VCaP (cell line): ENCODE data around the gene VSTM2B.

ENCODE experiments used
- H3K27ac ChIP-seq: fragments of 450-650 bp; 2 replicates; pipeline ENCODE4 v1.5.1; 2017
- TF ChIP-seq, protein P1 (sequence below): fragments of 450-650 bp; conservative IDR thresholded peaks from 2 replicates; pipeline ENCODE4 v1.5.1; 2017; ENCODE audit warnings: mild to moderate bottlenecking, moderate library complexity

VSTM2B gene

DNA sequence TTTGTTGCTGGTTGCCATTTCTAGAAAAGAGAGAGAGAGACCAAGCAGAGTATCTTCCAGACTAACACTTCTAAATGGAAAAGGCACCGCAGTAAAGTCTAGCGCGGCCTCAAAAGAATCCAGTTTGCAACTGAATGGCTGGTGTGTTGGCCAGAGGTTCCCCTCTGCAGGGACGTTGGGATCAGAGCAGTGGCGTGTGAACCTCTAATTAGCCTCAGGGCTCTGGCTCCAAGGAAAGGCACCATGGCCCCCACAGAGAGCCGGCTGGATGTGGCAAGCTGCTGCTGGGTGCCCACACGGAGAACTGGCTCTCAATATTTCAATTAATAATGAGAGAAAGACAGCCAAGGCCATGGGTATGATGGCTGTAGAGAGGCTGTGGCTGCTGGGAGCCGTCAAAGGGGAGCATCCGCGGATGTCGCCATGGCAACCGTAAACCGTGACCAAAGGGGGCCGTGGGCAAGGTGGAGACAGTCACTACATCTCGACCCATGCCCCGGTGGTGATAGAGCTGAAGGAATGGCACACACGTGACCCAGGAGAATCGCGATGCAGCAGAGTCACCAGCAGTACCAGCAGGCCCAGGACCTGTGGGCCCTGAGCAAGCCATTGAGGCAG is 9.5 kb downstream of the VSTM2B start:
- no peak overlapping the region for H3K27ac ChIP-seq
- TF ChIP-seq, protein P1, sequence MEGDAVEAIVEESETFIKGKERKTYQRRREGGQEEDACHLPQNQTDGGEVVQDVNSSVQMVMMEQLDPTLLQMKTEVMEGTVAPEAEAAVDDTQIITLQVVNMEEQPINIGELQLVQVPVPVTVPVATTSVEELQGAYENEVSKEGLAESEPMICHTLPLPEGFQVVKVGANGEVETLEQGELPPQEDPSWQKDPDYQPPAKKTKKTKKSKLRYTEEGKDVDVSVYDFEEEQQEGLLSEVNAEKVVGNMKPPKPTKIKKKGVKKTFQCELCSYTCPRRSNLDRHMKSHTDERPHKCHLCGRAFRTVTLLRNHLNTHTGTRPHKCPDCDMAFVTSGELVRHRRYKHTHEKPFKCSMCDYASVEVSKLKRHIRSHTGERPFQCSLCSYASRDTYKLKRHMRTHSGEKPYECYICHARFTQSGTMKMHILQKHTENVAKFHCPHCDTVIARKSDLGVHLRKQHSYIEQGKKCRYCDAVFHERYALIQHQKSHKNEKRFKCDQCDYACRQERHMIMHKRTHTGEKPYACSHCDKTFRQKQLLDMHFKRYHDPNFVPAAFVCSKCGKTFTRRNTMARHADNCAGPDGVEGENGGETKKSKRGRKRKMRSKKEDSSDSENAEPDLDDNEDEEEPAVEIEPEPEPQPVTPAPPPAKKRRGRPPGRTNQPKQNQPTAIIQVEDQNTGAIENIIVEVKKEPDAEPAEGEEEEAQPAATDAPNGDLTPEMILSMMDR, result no peak

DNA sequence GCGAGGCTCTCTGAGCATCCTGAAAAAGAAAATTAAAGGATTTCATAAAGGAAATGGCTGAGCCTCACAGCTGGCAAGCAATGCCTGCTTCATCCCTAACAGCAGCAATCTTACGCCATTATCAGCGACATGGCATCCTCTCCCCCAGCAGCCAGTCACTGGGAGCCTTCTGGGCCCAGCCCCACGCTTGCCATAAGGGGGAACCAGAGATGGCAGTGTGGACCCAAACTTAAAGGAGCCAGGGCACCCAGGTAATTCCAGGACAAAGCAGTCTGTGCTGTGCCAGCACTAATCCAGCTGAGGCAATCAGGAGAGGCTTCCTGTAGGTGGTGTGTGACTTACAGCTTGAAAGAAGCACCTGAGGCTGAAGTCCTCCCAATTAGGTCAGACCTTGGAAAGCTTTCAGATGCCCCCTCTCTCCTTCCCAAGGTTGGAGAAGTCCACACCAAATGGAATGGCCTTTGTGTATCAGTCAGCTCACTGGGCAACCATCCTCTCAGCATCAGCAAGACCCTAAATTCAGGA is 10.3 kb downstream of the VSTM2B start:
- TF ChIP-seq, protein P1, result no peak
- H3K27ac ChIP-seq, result no peak overlapping the region

DNA sequence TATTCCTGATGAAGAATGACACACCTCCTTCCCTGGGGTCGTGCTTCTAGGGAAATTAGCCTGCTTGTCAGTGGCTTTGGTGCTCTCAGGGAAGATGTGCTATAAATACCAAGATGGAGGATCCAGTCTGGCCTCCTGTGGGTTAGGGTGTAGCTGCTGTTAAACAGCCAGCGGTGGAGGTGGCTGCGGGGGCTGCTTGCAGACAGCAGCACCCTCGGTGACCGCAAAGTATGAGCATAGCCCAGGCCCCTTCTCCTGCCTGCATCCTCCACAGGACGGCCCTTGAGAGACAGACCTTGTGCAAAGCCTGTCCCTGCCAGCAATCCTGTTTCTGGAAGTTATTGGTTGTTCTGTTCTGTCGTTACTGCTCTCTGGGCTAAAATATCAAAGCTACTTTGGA is 11.4 kb downstream of the VSTM2B start:
- TF ChIP-seq, protein P1, result no peak
- H3K27ac ChIP-seq, result no peak overlapping the region

DNA sequence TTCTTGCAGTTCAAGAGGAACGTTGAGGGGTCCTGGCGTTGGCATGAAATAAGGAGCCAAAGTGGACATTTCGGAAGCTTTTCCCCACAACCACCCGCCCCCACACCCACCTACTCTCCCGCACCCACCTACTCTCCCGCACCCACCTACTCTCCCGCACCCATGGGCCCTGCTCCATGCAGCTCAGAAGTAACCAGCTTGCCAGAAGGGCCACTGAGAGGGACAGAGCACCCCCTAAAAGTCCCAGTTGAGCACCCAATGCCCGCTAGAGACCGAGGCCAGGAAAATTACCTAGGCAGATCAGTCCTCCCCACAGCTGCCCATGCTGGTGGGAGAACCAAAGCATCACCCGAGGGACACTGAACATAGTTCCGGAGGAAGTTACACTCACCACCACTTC is 11.8 kb downstream of the VSTM2B start:
- TF ChIP-seq, protein P1, result no peak

DNA sequence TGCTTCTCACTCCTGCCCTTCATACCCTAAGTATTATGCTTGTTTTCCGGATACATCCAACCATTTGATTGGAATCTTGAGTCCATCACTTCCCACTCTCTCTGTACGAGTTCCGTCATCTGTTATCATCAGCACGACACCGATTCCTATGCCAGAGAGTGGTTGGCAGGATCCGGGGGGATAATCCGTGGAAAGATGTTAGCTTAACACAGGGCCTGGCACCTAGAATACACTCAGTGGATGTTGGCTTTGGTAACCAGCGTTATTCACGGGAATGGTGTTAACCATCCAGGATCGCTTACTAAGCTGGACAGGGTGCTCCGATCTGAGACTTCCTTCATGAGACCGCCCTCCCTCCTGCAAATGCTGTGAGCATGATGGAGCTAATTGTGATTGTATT is 12.4 kb downstream of the VSTM2B start:
- no peak overlapping the region for H3K27ac ChIP-seq
- TF ChIP-seq, protein P1, result no peak

More for the DNA sequence above, 11.8 kb downstream of the VSTM2B start:
- H3K27ac ChIP-seq, result no peak overlapping the region

DNA sequence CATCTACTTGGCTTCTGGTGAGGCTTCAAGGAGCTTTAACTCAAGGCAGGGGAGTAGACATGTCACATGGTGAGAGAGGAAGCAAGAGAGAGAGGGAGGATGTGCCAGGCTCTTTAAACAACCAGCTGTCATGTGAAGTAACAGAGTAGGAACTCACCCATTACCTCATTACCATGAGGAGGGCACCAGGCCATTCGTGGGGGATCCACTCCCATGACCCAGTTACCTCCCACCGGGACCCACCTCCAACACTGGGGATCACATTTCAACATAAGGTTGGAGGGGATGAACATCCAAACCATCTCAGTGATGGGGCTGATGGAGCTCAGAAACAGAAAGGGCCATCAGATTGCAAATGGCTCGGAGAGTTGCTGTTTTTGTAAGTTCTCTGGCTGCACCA is 12.9 kb downstream of the VSTM2B start:
- TF ChIP-seq, protein P1, result no peak
- H3K27ac ChIP-seq, result no peak overlapping the region

DNA sequence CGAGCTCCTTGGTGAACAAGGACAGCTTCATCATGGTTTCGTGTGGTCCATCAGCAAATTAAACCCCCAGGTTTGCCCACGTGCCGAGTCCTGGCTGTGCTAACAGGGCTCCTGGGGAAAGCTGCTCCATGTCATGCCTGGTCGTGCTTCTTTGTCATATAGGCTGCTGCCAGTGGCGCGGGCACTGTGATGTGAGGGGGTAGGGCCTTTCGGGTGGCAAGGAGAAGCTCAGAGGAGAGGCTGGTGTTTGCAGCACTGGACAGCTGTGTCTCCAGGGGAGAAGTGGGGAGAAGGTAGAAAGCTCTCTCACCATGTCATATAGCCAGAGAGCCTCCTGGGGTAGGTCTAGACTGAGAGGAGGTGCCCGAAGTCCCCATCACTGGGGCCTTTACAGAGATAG is 13.3 kb downstream of the VSTM2B start:
- TF ChIP-seq, protein P1, result no peak
- H3K27ac ChIP-seq, result no peak overlapping the region
